IMR-90 (cell line): Measurements from ENCODE around the gene CCNK. TPM values are rescaled to one million over a fixed set of nuclear protein-coding genes. Genes with fewer than 3 reads are reported as not detected.

Source experiments
- ATAC-seq: fragments of 200-7000 bp; cut with Tn5 transposase; 2 replicates; pipeline ENCODE4 v1.9.1; 2020; ENCODE audit warnings: low read depth, mild to moderate bottlenecking, moderate library complexity
- BruUV-seq: library from RNA; stranded (reverse); fragments of 400-500 nt; replicated peaks from 2 replicates; lab custom pipeline; 2021; lab: Mats Ljungman, UMichigan
- CTCF ChIA-PET: fragments of 300-600 bp; formaldehyde crosslinking; extraction: SDS; loops from one replicate; lab custom pipeline; 2021; ENCODE audit warnings: antibody characterized with exemption; lab: Yijun Ruan, JAX
- POLR2A ChIA-PET: fragments of 300-600 bp; sonication (Branson Sonifier 250); formaldehyde crosslinking; loops from one replicate; lab custom pipeline; 2022; ENCODE audit warnings: antibody characterized with exemption; ENCODE audit not compliant: unreplicated experiment; lab: Charles Lee
- DNase-seq: peaks from one replicate; pipeline ENCODE4 v3.0.0; 2013
- H2AFZ ChIP-seq: replicated peaks from 2 replicates; pipeline ENCODE3; 2013; ENCODE audit warnings: low read length, mild to moderate bottlenecking; ENCODE audit not compliant: poor library complexity
- H2AK5ac ChIP-seq: 2 replicates; pipeline ENCODE4 v1.6.1; 2013; ENCODE audit warnings: low read depth, low read length, inconsistent platforms
- H2AK9ac ChIP-seq: replicated peaks from 2 replicates; pipeline ENCODE3; 2013; ENCODE audit warnings: mild to moderate bottlenecking, low read depth, low read length, moderate library complexity; ENCODE audit not compliant: poor library complexity
- H2BK120ac ChIP-seq: 2 replicates; pipeline ENCODE4 v1.6.1; 2013; ENCODE audit warnings: low read depth, low read length, inconsistent platforms
- H2BK15ac ChIP-seq: 3 replicates; pipeline ENCODE4 v1.6.1; 2013; ENCODE audit warnings: low read depth, low read length, inconsistent platforms
- H2BK20ac ChIP-seq: 2 replicates; pipeline ENCODE4 v1.6.1; 2013; ENCODE audit warnings: low read depth, mild to moderate bottlenecking, inconsistent platforms, low read length, moderate library complexity
- H2BK5ac ChIP-seq: 2 replicates; pipeline ENCODE4 v1.6.1; 2013; ENCODE audit warnings: mild to moderate bottlenecking, low read depth, low read length, inconsistent platforms; ENCODE audit not compliant: poor library complexity, severe bottlenecking
- H3K14ac ChIP-seq: replicated peaks from 2 replicates; pipeline ENCODE4 v1.6.1; 2013; ENCODE audit warnings: low read depth, low read length, inconsistent platforms
- H3K18ac ChIP-seq: 2 replicates; pipeline ENCODE4 v1.6.1; 2013; ENCODE audit warnings: low read depth, low read length, control low read depth
- H3K23ac ChIP-seq: 2 replicates; pipeline ENCODE4 v1.6.1; 2013; ENCODE audit warnings: low read depth, low read length, inconsistent platforms
- H3K27ac ChIP-seq: 2 replicates; pipeline ENCODE4 v1.5.1; 2013; ENCODE audit warnings: mild to moderate bottlenecking, control low read depth, low read length; ENCODE audit not compliant: insufficient read depth
- H3K27me3 ChIP-seq: 2 replicates; pipeline ENCODE4 v1.6.1; 2013; ENCODE audit warnings: low read length; ENCODE audit not compliant: control insufficient read depth, insufficient read depth
- H3K36me3 ChIP-seq: 2 replicates; pipeline ENCODE4 v1.6.1; 2013; ENCODE audit warnings: low read length, mixed read lengths; ENCODE audit not compliant: control insufficient read depth, insufficient read depth
- H3K4ac ChIP-seq: 2 replicates; pipeline ENCODE4 v1.6.1; 2013; ENCODE audit warnings: low read depth, low read length, inconsistent platforms
- H3K4me1 ChIP-seq: 2 replicates; pipeline ENCODE4 v1.6.1; 2013; ENCODE audit warnings: low read length, mixed read lengths; ENCODE audit not compliant: control insufficient read depth, insufficient read depth
- H3K4me2 ChIP-seq: 2 replicates; pipeline ENCODE4 v1.6.1; 2013; ENCODE audit warnings: low read depth, mild to moderate bottlenecking, control low read depth, low read length, moderate library complexity
- H3K4me3 ChIP-seq: 2 replicates; pipeline ENCODE4 v1.5.1; 2013; ENCODE audit warnings: low read depth, mild to moderate bottlenecking, control low read depth, low read length, moderate library complexity; ENCODE audit not compliant: insufficient read depth
- H3K56ac ChIP-seq: 2 replicates; pipeline ENCODE4 v1.6.1; 2013; ENCODE audit warnings: low read length, inconsistent platforms; ENCODE audit not compliant: insufficient read depth; ENCODE audit errors: extremely low read depth
- H3K79me1 ChIP-seq, 2 experiments: 2 replicates each; pipeline ENCODE4 v1.6.1; 2013; ENCODE audit warnings: low read length in 2 of 2, inconsistent platforms in 1 of 2, low read depth in 1 of 2
- H3K9ac ChIP-seq: 2 replicates; pipeline ENCODE4 v1.6.1; 2013; ENCODE audit warnings: low read depth, low read length, control low read depth
- H3K9me1 ChIP-seq: 2 replicates; pipeline ENCODE4 v1.6.1; 2013; ENCODE audit warnings: low read length, inconsistent platforms; ENCODE audit not compliant: insufficient read depth
- H3K9me3 ChIP-seq: 2 replicates; pipeline ENCODE4 v1.6.1; 2013; ENCODE audit warnings: low read length; ENCODE audit not compliant: control insufficient read depth, insufficient read depth
- H4K20me1 ChIP-seq: 2 replicates; pipeline ENCODE4 v1.6.1; 2013; ENCODE audit warnings: low read length, inconsistent platforms; ENCODE audit not compliant: insufficient read depth
- H4K5ac ChIP-seq: 2 replicates; pipeline ENCODE4 v1.6.1; 2013; ENCODE audit warnings: mild to moderate bottlenecking, low read depth, low read length, control low read depth
- H4K8ac ChIP-seq, 2 experiments: 2 replicates each; pipeline ENCODE4 v1.6.1; 2013; ENCODE audit warnings: low read depth in 2 of 2, low read length in 2 of 2, control low read depth in 1 of 2, inconsistent platforms in 1 of 2
- H4K91ac ChIP-seq: 2 replicates; pipeline ENCODE4 v1.6.1; 2013; ENCODE audit warnings: low read depth, low read length, inconsistent platforms; ENCODE audit not compliant: insufficient read depth
- CHD1 ChIP-seq: IDR thresholded peaks from 2 replicates; pipeline ENCODE4 v1.6.1; 2012; ENCODE audit warnings: low read depth, low read length, improper control_type of control experiment
- FOS ChIP-seq: fragments of 150-350 bp; IDR thresholded peaks from 2 replicates; pipeline ENCODE4 v1.6.1; 2016; ENCODE audit warnings: low read depth, low read length
- MAFK ChIP-seq: IDR thresholded peaks from 2 replicates; pipeline ENCODE4 v1.6.1; 2012; ENCODE audit warnings: low read depth, low read length, improper control_type of control experiment
- POLR2A ChIP-seq: IDR thresholded peaks from 2 replicates; pipeline ENCODE4 v1.6.1; 2012; ENCODE audit warnings: mild to moderate bottlenecking, low read depth, low read length
- RAD21 ChIP-seq: IDR thresholded peaks from 2 replicates; pipeline ENCODE4 v1.6.1; 2012; ENCODE audit warnings: low read length, improper control_type of control experiment
- RCOR1 ChIP-seq: IDR thresholded peaks from 2 replicates; pipeline ENCODE4 v1.6.1; 2012; ENCODE audit warnings: mild to moderate bottlenecking, low read length, improper control_type of control experiment; ENCODE audit not compliant: insufficient replicate concordance
- WGBS, 2 experiments: methylation state at CpG; one replicate each; pipeline versions ENCODE4 v1.1.5 to v1.1.7; 2013; ENCODE audit warnings: missing lambda C conversion rate in 2 of 2; ENCODE audit not compliant: insufficient read length in 1 of 2; ENCODE audit errors: extremely low coverage in 2 of 2; 5-methylcytosine and 5-hydroxymethylcytosine counted together
- dilution Hi-C: fragments of 300-500 bp; cut with HindIII; formaldehyde crosslinking; loops from one replicate; pipeline ENCODE4 v1.14.3; 2018; ENCODE audit warnings: low sequenced_read_pairs; ENCODE audit not compliant: unreplicated experiment
- in situ Hi-C: fragments of 300-500 bp; cut with MboI; formaldehyde crosslinking; loops from 3 replicates; pipeline ENCODE4 v1.14.3; 2019; ENCODE audit warnings: low sequenced_read_pairs, inconsistent platforms, mixed read lengths
- intact Hi-C: fragments of 100-400 bp; cut with micrococcal nuclease; formaldehyde crosslinking; loops from 2 replicates; pipeline ENCODE4 v1.10.0; 2022
- polyA plus RNA-seq, 3 experiments: library from polyadenylated mRNA; depleted of rRNA; stranded (reverse); fragments of >200 nt; gene quantifications; 2 replicates each; pipeline ENCODE4 v1.2.3, GENCODE V29; 2012; ENCODE audit warnings: low replicate concordance in 1 of 3
- total RNA-seq: library from RNA; depleted of rRNA; stranded (reverse); fragments of >200 nt; gene quantifications from 2 replicates; pipeline ENCODE4 v1.2.3, GENCODE V29; 2012
- TF ChIP-seq, protein P1 (sequence below): conservative IDR thresholded peaks from 2 replicates; pipeline ENCODE4 v1.5.1; 2012; ENCODE audit warnings: mild to moderate bottlenecking, low read depth, low read length, improper control_type of control experiment
- TF ChIP-seq, protein P2 (sequence below): fragments of 150-350 bp; IDR thresholded peaks from 2 replicates; pipeline ENCODE4 v1.6.1; 2016; ENCODE audit warnings: low read depth, mild to moderate bottlenecking, low read length, moderate library complexity, borderline replicate concordance

Gene CCNK
- total and polyA plus RNA-seq, 2 of the 4 experiments (the other 2 are of a cell fraction) = 18.8 to 38.3 TPM

DNA sequence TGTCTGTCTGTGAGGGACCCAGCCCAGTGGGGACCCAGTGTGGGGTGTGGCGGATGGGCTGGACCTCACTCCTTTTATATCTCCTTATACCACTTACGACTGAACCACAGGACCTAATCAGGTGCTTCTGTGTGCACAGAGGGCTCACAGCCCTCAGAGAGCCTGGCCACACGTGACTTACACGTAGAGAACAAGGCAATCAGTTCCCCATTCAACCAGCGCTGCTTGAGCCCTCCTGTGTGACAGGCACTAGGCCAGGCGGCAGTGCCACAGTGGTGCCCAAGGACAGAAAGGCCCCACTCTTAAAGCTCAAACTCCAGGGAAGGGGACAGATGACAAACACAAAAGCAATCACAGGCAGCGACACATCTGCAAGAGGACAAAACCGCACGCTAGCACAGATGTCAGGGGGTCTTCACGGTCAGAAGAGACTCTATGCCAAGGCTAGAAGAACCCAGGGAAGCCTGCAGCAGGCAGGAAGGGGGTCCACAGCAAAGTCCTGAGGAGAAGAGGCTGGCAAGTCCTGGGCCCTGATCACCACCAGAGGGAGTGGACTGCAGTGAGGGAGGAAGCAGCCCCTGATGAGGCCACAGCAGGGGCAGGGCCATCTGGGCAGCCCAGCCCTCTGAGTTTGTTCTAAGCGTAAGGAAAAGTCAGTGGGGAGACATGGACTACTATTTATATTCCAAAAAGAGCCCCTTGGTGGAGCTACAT, 39.9 kb upstream of the CCNK start:
- no peak for DNase-seq

More for the DNA sequence above, 39.9 kb upstream of the CCNK start:
- Histone ChIP-seq H3K4me3 (no peak overlapping the region), H3K18ac (no peak overlapping the region), H4K20me1 (no peaks in the 10 kb centered on the region), H2BK15ac (no peak overlapping the region), H4K91ac (no peak overlapping the region), H3K23ac (no peak overlapping the region), H2AK9ac (no peak overlapping the region), H3K4me2 (no peak overlapping the region), H2BK5ac (no peak overlapping the region), H3K4me1 (peaks cover 6% of the 10 kb centered on the region), H3K9me1 (peaks cover 13% of the 10 kb centered on the region), H4K5ac (no peak overlapping the region), H2AFZ (no peak overlapping the region), H2BK120ac (no peak overlapping the region), H3K9me3 (no peaks in the 10 kb centered on the region), H3K27ac (no peak overlapping the region), H3K9ac (no peak overlapping the region), H3K14ac (no peak overlapping the region), H3K56ac (no peak overlapping the region), H4K8ac (no peak overlapping the region), H3K27me3 (no peaks in the 10 kb centered on the region), H3K36me3 (peaks cover 7% of the 10 kb centered on the region), H3K79me1 (peaks cover 8 to 21% of the 10 kb centered on the region in 2 experiments; a peak in 3 of 4 replicates), H3K4ac (no peak overlapping the region), H2BK20ac (no peak overlapping the region), H2AK5ac (no peak overlapping the region)
- ChIA-PET CTCF (no interaction called here), POLR2A (no interaction called here)
- TF ChIP-seq FOS = no peak
- TF ChIP-seq, protein P1, sequence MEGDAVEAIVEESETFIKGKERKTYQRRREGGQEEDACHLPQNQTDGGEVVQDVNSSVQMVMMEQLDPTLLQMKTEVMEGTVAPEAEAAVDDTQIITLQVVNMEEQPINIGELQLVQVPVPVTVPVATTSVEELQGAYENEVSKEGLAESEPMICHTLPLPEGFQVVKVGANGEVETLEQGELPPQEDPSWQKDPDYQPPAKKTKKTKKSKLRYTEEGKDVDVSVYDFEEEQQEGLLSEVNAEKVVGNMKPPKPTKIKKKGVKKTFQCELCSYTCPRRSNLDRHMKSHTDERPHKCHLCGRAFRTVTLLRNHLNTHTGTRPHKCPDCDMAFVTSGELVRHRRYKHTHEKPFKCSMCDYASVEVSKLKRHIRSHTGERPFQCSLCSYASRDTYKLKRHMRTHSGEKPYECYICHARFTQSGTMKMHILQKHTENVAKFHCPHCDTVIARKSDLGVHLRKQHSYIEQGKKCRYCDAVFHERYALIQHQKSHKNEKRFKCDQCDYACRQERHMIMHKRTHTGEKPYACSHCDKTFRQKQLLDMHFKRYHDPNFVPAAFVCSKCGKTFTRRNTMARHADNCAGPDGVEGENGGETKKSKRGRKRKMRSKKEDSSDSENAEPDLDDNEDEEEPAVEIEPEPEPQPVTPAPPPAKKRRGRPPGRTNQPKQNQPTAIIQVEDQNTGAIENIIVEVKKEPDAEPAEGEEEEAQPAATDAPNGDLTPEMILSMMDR = 0 out of 2 replicates have a peak, but pooled peaks have one; percentile 19
- no peak for TF ChIP-seq POLR2A
- TF ChIP-seq, protein P2, sequence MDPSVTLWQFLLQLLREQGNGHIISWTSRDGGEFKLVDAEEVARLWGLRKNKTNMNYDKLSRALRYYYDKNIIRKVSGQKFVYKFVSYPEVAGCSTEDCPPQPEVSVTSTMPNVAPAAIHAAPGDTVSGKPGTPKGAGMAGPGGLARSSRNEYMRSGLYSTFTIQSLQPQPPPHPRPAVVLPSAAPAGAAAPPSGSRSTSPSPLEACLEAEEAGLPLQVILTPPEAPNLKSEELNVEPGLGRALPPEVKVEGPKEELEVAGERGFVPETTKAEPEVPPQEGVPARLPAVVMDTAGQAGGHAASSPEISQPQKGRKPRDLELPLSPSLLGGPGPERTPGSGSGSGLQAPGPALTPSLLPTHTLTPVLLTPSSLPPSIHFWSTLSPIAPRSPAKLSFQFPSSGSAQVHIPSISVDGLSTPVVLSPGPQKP = no peak
- peak; percentile 21; the same call in 1 of the 2 replicates for TF ChIP-seq RAD21
- no peak for TF ChIP-seq CHD1
- TF ChIP-seq RCOR1 = no peak
- no peak for TF ChIP-seq MAFK
- in situ Hi-C loops = no loop called here
- dilution Hi-C loops = no loop called here
- ATAC-seq = peak; percentile 37; the same call in 1 of the 2 replicates
- no TSS peak for BruUV-seq
- 100% methylated on average over 2 of the region's 11 CpGs; no CpG with 5 or more reads in 1 of the 2 experiments for whole genome bisulfite sequencing, 2 experiments
- intact Hi-C loops = no loop called here
